DOHH2 (cell line): ENCODE data around the gene GLRA1.

ENCODE experiments used
- EZH2phosphoT487 ChIP-seq: fragments of 200-600 bp; sonication (generic); IDR thresholded peaks from 2 replicates; pipeline ENCODE4 v1.6.1; 2017; ENCODE audit warnings: borderline replicate concordance, mild to moderate bottlenecking, antibody characterized with exemption, low read length, moderate library complexity, mixed read lengths
- TF ChIP-seq, protein P1 (sequence below): fragments of 200-600 bp; sonication (generic); IDR thresholded peaks from one replicate; pipeline ENCODE4 v1.5.1; 2014; ENCODE audit warnings: antibody characterized with exemption, mild to moderate bottlenecking, low read depth, low read length; ENCODE audit not compliant: poor library complexity, severe bottlenecking

GRCh38 chr5:151901611-151902010 is 23.0 kb downstream of the GLRA1 start:
- TF ChIP-seq, protein P1, sequence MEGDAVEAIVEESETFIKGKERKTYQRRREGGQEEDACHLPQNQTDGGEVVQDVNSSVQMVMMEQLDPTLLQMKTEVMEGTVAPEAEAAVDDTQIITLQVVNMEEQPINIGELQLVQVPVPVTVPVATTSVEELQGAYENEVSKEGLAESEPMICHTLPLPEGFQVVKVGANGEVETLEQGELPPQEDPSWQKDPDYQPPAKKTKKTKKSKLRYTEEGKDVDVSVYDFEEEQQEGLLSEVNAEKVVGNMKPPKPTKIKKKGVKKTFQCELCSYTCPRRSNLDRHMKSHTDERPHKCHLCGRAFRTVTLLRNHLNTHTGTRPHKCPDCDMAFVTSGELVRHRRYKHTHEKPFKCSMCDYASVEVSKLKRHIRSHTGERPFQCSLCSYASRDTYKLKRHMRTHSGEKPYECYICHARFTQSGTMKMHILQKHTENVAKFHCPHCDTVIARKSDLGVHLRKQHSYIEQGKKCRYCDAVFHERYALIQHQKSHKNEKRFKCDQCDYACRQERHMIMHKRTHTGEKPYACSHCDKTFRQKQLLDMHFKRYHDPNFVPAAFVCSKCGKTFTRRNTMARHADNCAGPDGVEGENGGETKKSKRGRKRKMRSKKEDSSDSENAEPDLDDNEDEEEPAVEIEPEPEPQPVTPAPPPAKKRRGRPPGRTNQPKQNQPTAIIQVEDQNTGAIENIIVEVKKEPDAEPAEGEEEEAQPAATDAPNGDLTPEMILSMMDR = no peak
- TF ChIP-seq EZH2phosphoT487 = no peak
